ENCODE results near the gene FOXK2. TPM values are rescaled to one million over a fixed set of nuclear protein-coding genes. Genes with fewer than 3 reads are reported as not detected.
A peak's percentile ranks its signal among the peaks of the same experiment; 100 is the strongest.

The FOXK2 gene
- total RNA-seq, 1 experiment from 2014 or later = 107 TPM

GRCh38 chr17:82547981-82548380 is 28.4 kb downstream of the FOXK2 start:
- Histone ChIP-seq H3K4me1 (ENCODE audit: insufficient read depth, low read length, poor library complexity, severe bottlenecking) (peaks cover 12% of the 10 kb centered on the region), H3K9me3 (ENCODE audit: low read depth, low read length, poor library complexity, severe bottlenecking) (no peaks in the 10 kb centered on the region), H3K4me3 (ENCODE audit: low read depth, low read length, poor library complexity, severe bottlenecking) (no peak overlapping the region), H3K27ac (ENCODE audit: low read depth, low read length, poor library complexity, severe bottlenecking) (no peak overlapping the region), H3K36me3 (ENCODE audit: insufficient read depth, low read length, poor library complexity, severe bottlenecking) (no peaks in the 10 kb centered on the region), H3K27me3 (replicated peaks; ENCODE audit: insufficient read depth, low read depth, low read length, poor library complexity) (no peaks in the 10 kb centered on the region)
- intact Hi-C loops (cut with micrococcal nuclease; ENCODE audit: unreplicated experiment) = no loop called here
- DNase-seq (ENCODE audit: low spot score) = no peak
- TF ChIP-seq, protein P1, sequence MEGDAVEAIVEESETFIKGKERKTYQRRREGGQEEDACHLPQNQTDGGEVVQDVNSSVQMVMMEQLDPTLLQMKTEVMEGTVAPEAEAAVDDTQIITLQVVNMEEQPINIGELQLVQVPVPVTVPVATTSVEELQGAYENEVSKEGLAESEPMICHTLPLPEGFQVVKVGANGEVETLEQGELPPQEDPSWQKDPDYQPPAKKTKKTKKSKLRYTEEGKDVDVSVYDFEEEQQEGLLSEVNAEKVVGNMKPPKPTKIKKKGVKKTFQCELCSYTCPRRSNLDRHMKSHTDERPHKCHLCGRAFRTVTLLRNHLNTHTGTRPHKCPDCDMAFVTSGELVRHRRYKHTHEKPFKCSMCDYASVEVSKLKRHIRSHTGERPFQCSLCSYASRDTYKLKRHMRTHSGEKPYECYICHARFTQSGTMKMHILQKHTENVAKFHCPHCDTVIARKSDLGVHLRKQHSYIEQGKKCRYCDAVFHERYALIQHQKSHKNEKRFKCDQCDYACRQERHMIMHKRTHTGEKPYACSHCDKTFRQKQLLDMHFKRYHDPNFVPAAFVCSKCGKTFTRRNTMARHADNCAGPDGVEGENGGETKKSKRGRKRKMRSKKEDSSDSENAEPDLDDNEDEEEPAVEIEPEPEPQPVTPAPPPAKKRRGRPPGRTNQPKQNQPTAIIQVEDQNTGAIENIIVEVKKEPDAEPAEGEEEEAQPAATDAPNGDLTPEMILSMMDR (conservative IDR thresholded peaks at IDR 0.05; ENCODE audit: low read depth, low read length) = no peak
- no peak for TF ChIP-seq EZH2 (IDR thresholded peaks at IDR 0.05; ENCODE audit: borderline replicate concordance, low read depth, low read length, poor library complexity, severe bottlenecking)
- POLR2A ChIA-PET (ENCODE audit: low non-redundant PET) = no interaction called here
- CTCF ChIA-PET = interaction anchor here (0.6 kb wide), 1 partner anchor 123 kb away, joined by 3 read pairs; no protein-coding TSS in a partner anchor
- BruUV-seq (replicated peaks) = no TSS peak

- DNase-seq (ENCODE audit: low spot score) = no peak
- Histone ChIP-seq H3K27me3 (replicated peaks; ENCODE audit: insufficient read depth, low read depth, low read length, poor library complexity) (no peaks in the 10 kb centered on the region), H3K36me3 (ENCODE audit: insufficient read depth, low read length, poor library complexity, severe bottlenecking) (no peaks in the 10 kb centered on the region), H3K27ac (ENCODE audit: low read depth, low read length, poor library complexity, severe bottlenecking) (no peak overlapping the region), H3K4me3 (ENCODE audit: low read depth, low read length, poor library complexity, severe bottlenecking) (no peak overlapping the region), H3K9me3 (ENCODE audit: low read depth, low read length, poor library complexity, severe bottlenecking) (no peaks in the 10 kb centered on the region), H3K4me1 (ENCODE audit: insufficient read depth, low read length, poor library complexity, severe bottlenecking) (peaks cover 12% of the 10 kb centered on the region)
- TF ChIP-seq, protein P1 (conservative IDR thresholded peaks at IDR 0.05; ENCODE audit: low read depth, low read length) = no peak
- TF ChIP-seq EZH2 (IDR thresholded peaks at IDR 0.05; ENCODE audit: borderline replicate concordance, low read depth, low read length, poor library complexity, severe bottlenecking) = no peak
- ChIA-PET POLR2A (ENCODE audit: low non-redundant PET) (no interaction called here), CTCF (no interaction called here)
- intact Hi-C loops (cut with micrococcal nuclease; ENCODE audit: unreplicated experiment) = no loop called here
- BruUV-seq (replicated peaks) = no TSS peak
These were observed 29.3 kb downstream of the FOXK2 start for GRCh38 chr17:82548681-82549303.

- intact Hi-C loops (cut with micrococcal nuclease; ENCODE audit: unreplicated experiment) = no loop called here
These were observed 32.4 kb downstream of the FOXK2 start for GRCh38 chr17:82551779-82552457.

More at GRCh38 chr17:82551779-82552457, 32.4 kb downstream of the FOXK2 start:
- ChIA-PET CTCF (interaction anchor here (0.6 to 0.7 kb wide), 2 partner anchors 42 to 920 kb away, joined by 3 to 5 read pairs; no protein-coding TSS in a partner anchor), POLR2A (ENCODE audit: low non-redundant PET) (no interaction called here)
- DNase-seq (ENCODE audit: low spot score) = peak; percentile 61
- no peak overlapping the region for H3K4me3 ChIP-seq (ENCODE audit: low read depth, low read length, poor library complexity, severe bottlenecking)
- no peaks in the 10 kb centered on the region for H3K36me3 ChIP-seq (ENCODE audit: insufficient read depth, low read length, poor library complexity, severe bottlenecking)
- TF ChIP-seq, protein P1 (conservative IDR thresholded peaks at IDR 0.05; ENCODE audit: low read depth, low read length) = peak; percentile 70
- no peak for TF ChIP-seq EZH2 (IDR thresholded peaks at IDR 0.05; ENCODE audit: borderline replicate concordance, low read depth, low read length, poor library complexity, severe bottlenecking)
- H3K27ac ChIP-seq (ENCODE audit: low read depth, low read length, poor library complexity, severe bottlenecking) = peak overlapping the region; percentile 47
- BruUV-seq (replicated peaks) = no TSS peak
- H3K27me3 ChIP-seq (replicated peaks; ENCODE audit: insufficient read depth, low read depth, low read length, poor library complexity) = no peaks in the 10 kb centered on the region
- peaks cover 10% of the 10 kb centered on the region for H3K4me1 ChIP-seq (ENCODE audit: insufficient read depth, low read length, poor library complexity, severe bottlenecking)
- H3K9me3 ChIP-seq (ENCODE audit: low read depth, low read length, poor library complexity, severe bottlenecking) = no peaks in the 10 kb centered on the region
